Liver (tissue), 3 donors: ENCODE data around the gene OFD1.

Experiments used
- CTCF ChIP-seq: fragments of 150-350 bp; IDR thresholded peaks from 2 replicates; pipeline ENCODE4 v1.5.1; 2017; ENCODE audit warnings: improper control_type of control experiment, low read depth, low read length; ENCODE audit not compliant: missing input control
- SP1 ChIP-seq: IDR thresholded peaks from 2 replicates; pipeline ENCODE4 v1.6.1; 2018; ENCODE audit warnings: antibody characterized with exemption, mild to moderate bottlenecking
- donor health status: healthy.
- donor health status: healthy.

GRCh38 chrX:13760426-13760825 is 25.9 kb downstream of the OFD1 start:
- TF ChIP-seq CTCF (no peak), SP1 (no peak)
